Measurements from ENCODE around the gene MAP1S. TPM values are rescaled to one million over a fixed set of nuclear protein-coding genes. Genes with fewer than 3 reads are reported as not detected.

The MAP1S gene
- total RNA-seq, 1 donor from 2014 or later, result 67.1 TPM

DNA sequence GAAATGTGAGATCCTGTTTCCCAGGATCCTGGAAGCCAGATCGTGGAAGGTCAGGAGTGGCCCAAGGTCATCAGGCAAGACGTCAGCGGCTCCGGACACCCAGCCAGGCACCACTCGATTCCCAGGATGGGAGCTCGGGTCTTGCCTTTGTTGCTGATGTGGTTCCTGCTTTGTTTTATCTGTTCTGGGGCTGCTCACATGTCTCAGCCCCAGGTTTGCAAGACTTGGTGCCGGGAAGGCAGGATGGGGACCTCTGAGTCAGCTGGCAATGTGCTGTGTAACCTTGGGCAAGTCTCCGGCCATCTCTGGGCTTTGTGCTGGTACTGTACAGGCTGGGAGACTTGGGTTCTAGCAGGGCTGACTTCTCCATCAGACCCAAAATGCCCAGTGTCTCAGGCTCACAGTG lies 30.6 kb downstream of the MAP1S start:
- Histone ChIP-seq H3K9me3 (no peaks in the 10 kb centered on the region), H3K36me3 (no peaks in the 10 kb centered on the region), H3K27ac (no peak overlapping the region), H3K27me3 (ENCODE audit: low read depth) (no peaks in the 10 kb centered on the region), H3K4me3 (no peak overlapping the region), H3K4me1 (peaks cover 15% of the 10 kb centered on the region)
- intact Hi-C loops (cut with DNase I), result no loop called here
- ATAC-seq, result no peak
- TF ChIP-seq, protein P1, sequence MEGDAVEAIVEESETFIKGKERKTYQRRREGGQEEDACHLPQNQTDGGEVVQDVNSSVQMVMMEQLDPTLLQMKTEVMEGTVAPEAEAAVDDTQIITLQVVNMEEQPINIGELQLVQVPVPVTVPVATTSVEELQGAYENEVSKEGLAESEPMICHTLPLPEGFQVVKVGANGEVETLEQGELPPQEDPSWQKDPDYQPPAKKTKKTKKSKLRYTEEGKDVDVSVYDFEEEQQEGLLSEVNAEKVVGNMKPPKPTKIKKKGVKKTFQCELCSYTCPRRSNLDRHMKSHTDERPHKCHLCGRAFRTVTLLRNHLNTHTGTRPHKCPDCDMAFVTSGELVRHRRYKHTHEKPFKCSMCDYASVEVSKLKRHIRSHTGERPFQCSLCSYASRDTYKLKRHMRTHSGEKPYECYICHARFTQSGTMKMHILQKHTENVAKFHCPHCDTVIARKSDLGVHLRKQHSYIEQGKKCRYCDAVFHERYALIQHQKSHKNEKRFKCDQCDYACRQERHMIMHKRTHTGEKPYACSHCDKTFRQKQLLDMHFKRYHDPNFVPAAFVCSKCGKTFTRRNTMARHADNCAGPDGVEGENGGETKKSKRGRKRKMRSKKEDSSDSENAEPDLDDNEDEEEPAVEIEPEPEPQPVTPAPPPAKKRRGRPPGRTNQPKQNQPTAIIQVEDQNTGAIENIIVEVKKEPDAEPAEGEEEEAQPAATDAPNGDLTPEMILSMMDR (IDR thresholded peaks at IDR 0.05), result no peak
- DNase-seq, result no peak

DNA sequence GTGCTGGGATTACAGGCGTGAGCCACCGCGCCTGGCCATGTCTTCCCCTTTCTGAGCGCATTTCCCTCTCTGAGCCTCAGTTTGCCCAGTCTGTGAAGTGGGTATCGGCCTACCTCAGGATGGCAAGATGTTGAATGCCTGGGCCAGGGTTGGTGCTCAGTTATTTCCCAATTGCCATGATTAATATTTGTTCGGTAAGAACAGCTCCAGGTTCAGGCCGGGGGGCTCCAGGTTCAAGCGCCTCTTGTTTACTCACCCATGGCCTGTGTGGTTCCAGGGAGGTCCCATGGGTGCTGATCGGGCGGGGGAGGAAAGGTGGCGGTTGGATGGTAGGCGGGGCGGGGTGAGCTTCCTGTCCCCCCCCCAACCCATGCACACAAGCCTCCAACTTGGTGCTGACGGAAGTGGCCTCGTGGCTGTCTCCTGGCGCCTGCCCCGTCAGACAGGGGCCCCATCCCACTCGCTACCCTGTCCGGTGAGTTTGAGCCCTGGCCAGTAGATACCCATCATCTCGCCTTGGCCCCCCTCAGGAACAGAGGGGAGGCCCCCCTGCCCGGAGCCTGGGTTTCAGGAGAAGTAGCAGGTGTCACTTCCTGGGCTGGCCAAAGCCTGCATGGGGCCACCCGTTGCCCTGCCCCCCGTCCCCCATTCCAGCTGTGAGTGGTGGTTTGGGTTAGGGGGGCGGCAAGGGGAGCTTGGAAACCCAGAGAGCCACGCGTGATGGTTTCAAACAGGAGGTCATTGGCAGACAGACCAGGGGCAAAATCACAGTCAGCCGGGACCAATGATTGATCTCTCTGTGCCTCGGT lies 32.0 kb downstream of the MAP1S start, which contains the start of gene FCHO1:
FCHO1 (plus strand) TSS at position 375 of the 809 bp plus-strand sequence. CDS start 3,688 bp downstream, outside the sequence.
- peak within 1 kb of the TSS; percentile 49 for H3K4me3 ChIP-seq
- peaks cover 15% of the 10 kb centered on the region for H3K4me1 ChIP-seq
- intact Hi-C loops (cut with DNase I), result no loop called here
- DNase-seq, result peak; percentile 75
- TF ChIP-seq, protein P1 (IDR thresholded peaks at IDR 0.05), result no peak
- no peaks in the 10 kb centered on the region for H3K36me3 ChIP-seq
- peak; percentile 47 to 63 for ATAC-seq
- H3K27me3 ChIP-seq (ENCODE audit: low read depth), result no peaks in the 10 kb centered on the region
- H3K27ac ChIP-seq, result peak within 1 kb of the TSS; percentile 67
- H3K9me3 ChIP-seq, result no peaks in the 10 kb centered on the region

DNA sequence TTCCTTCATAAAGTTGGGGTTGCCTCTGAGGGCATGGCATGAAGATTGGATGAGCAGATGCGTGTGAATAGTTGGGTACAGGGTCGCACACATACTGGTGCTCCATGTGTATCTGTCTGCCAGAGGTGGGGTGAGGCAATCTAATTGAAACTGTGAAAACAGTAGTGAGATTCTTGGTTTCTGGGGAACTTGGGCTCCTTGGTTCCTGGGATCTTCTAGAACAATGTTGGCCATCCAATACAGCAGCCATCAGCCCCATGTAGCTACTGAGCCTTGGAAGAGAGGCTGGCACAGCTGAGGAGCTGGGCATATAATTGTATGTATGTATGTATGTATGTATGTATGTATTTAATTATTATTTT lies 32.6 kb downstream of the MAP1S start:
- peak overlapping the region; percentile 67 for H3K27ac ChIP-seq
- peak overlapping the region; percentile 49 for H3K4me3 ChIP-seq
- intact Hi-C loops (cut with DNase I), result no loop called here
- no peaks in the 10 kb centered on the region for H3K27me3 ChIP-seq (ENCODE audit: low read depth)
- ATAC-seq (no peak), DNase-seq (no peak)
- no peaks in the 10 kb centered on the region for H3K9me3 ChIP-seq
- TF ChIP-seq, protein P1 (IDR thresholded peaks at IDR 0.05), result no peak
- peaks cover 15% of the 10 kb centered on the region for H3K4me1 ChIP-seq
- H3K36me3 ChIP-seq, result no peaks in the 10 kb centered on the region

DNA sequence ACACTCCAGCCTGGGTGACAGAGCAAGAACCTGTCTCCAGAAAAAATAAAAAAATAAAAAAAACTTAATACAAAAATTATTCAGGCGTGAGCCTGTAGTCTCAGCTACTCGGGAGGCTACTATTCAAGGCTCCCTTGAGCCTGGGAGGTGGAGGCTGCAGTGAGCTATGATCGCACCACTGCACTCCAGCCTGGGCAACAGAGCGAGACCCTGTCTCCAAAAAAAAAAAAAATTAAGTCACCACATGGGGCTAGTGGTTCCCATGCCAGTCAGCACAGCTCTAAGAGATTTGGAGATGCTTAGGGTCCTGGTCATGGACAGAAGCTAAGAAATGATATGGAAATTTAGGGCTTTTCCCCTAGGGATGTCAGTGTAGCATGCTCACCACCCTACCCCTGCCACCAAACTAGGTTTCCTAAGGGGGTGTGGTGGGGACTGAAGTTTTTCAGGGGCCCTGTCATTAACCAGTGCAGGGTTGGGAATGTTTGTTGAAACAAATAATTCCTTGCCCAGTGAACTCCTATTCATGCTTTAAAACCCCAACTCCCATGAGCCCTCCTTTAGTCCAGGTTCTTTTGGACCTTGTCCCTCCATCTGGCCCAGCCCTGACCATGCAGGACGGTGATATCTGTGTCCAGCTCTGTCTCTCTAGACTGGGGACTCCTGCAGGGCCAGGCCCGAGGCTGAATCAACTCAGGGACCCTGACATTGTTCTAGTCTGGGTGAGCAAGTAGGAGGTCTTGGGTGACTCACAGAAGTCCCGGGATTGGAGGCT lies 33.8 kb downstream of the MAP1S start:
- no peak for ATAC-seq
- Histone ChIP-seq H3K4me1 (peaks cover 10% of the 10 kb centered on the region), H3K9me3 (no peaks in the 10 kb centered on the region), H3K4me3 (no peak overlapping the region), H3K36me3 (no peaks in the 10 kb centered on the region), H3K27me3 (ENCODE audit: low read depth) (no peaks in the 10 kb centered on the region), H3K27ac (no peak overlapping the region)
- DNase-seq, result no peak
- intact Hi-C loops (cut with DNase I), result no loop called here
- TF ChIP-seq, protein P1 (IDR thresholded peaks at IDR 0.05), result no peak

DNA sequence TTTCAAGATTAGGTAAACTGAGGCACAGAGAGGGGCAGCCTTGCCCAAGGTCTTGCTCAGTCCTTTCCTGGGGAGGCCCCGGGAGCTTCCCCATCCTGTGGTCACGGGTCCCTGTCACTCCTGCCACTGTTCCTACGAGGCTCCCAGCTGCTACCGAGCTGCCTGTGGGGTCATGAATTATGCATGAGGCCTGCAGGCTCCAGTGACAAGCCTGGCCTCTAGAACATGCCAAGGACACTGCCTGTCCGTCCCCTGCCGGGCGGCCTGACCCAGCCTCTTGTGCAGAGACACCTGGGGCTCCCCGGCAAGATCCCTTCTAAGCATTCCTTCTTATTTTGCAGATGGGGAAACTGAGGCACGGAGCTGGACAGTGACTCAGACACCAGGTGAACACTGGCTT lies 34.7 kb downstream of the MAP1S start:
- DNase-seq, result no peak

More for the DNA sequence above, 34.7 kb downstream of the MAP1S start:
- Histone ChIP-seq H3K27ac (no peak overlapping the region), H3K9me3 (no peaks in the 10 kb centered on the region), H3K4me3 (no peak overlapping the region), H3K27me3 (ENCODE audit: low read depth) (no peaks in the 10 kb centered on the region), H3K4me1 (peaks cover 5% of the 10 kb centered on the region), H3K36me3 (no peaks in the 10 kb centered on the region)
- TF ChIP-seq, protein P1 (IDR thresholded peaks at IDR 0.05), result no peak
- ATAC-seq, result no peak
- intact Hi-C loops (cut with DNase I), result no loop called here
